K562 (cell line): Measurements from ENCODE around the gene HYPK. TPM values are rescaled to one million over a fixed set of nuclear protein-coding genes. Genes with fewer than 3 reads are reported as not detected.

Experiments used
- AFF1 ChIP-seq, 2 experiments: fragments of 450-650 bp; IDR thresholded peaks; 2 replicates each; pipeline ENCODE4 v1.6.1; 2018; ENCODE audit warnings: mild to moderate bottlenecking in 2 of 2, low read depth in 1 of 2; ENCODE audit not compliant: partially characterized antibody in 2 of 2
- ARID2 ChIP-seq: fragments of 450-650 bp; IDR thresholded peaks from 2 replicates; pipeline ENCODE4 v1.6.1; 2017; ENCODE audit warnings: antibody characterized with exemption, mild to moderate bottlenecking
- BCOR ChIP-seq: fragments of 450-650 bp; IDR thresholded peaks from 2 replicates; pipeline ENCODE4 v1.6.1; 2016
- CBFA2T3 ChIP-seq: fragments of 450-650 bp; IDR thresholded peaks from 2 replicates; pipeline ENCODE4 v1.6.1; 2017
- CREBBP ChIP-seq: IDR thresholded peaks from one replicate; pipeline ENCODE4 v1.6.1; 2012; ENCODE audit warnings: low read depth, mild to moderate bottlenecking, control low read depth, inconsistent platforms, low read length
- CREM ChIP-seq: IDR thresholded peaks from 2 replicates; pipeline ENCODE4 v1.6.1; 2014; ENCODE audit warnings: antibody characterized with exemption, low read depth
- EP400 ChIP-seq: fragments of 450-650 bp; IDR thresholded peaks from 2 replicates; pipeline ENCODE4 v1.6.1; 2017; ENCODE audit warnings: antibody characterized with exemption, mild to moderate bottlenecking, moderate library complexity
- HOXB6 ChIP-seq: fragments of 250-450 bp; sonication (Bioruptor Pico); IDR thresholded peaks from 2 replicates; pipeline ENCODE4 v1.5.1; 2022; ENCODE audit warnings: mild to moderate bottlenecking, borderline replicate concordance
- IFI16 ChIP-seq: fragments of 250-450 bp; sonication (Bioruptor Pico); IDR thresholded peaks from 2 replicates; pipeline ENCODE4 v2.1.2; 2022; ENCODE audit warnings: mild to moderate bottlenecking, inconsistent platforms
- KAT8 ChIP-seq: fragments of 450-650 bp; IDR thresholded peaks from 2 replicates; pipeline ENCODE4 v1.6.1; 2016; ENCODE audit warnings: low read depth, mild to moderate bottlenecking
- MAX ChIP-seq: sonication (generic); formaldehyde crosslinking; IDR thresholded peaks from 2 replicates; pipeline ENCODE4 v1.9.0; 2022; ENCODE audit warnings: mild to moderate bottlenecking, missing genetic modification reagents
- MAZ ChIP-seq, 2 experiments: fragments of 450-650 bp in 1 of 2; sonication (generic) in 1 of 2; formaldehyde crosslinking; IDR thresholded peaks in 1 of 2; conservative IDR thresholded peaks in 1 of 2; 2 replicates each; pipeline versions ENCODE4 v1.4.0 to v1.5.0; 2020; ENCODE audit warnings: mild to moderate bottlenecking in 1 of 2, missing genetic modification reagents in 1 of 2
- NFIC ChIP-seq: fragments of 450-650 bp; IDR thresholded peaks from 2 replicates; pipeline ENCODE4 v1.6.1; 2017; ENCODE audit warnings: mild to moderate bottlenecking, inconsistent platforms
- NR2C1 ChIP-seq, 2 experiments: fragments of 450-650 bp; IDR thresholded peaks; 2 replicates each; pipeline ENCODE4 v1.6.1; 2017; ENCODE audit warnings: mild to moderate bottlenecking in 2 of 2, antibody characterized with exemption in 1 of 2, inconsistent platforms in 1 of 2, missing compliant biosample characterization in 1 of 2, missing genetic modification characterization in 1 of 2
- POLR2G ChIP-seq: fragments of 200-400 bp; formaldehyde crosslinking; IDR thresholded peaks from 2 replicates; pipeline ENCODE4 v1.6.1; 2017; ENCODE audit warnings: low read depth, mild to moderate bottlenecking, antibody characterized with exemption, low read length, moderate library complexity
- POLR3G ChIP-seq: IDR thresholded peaks from 2 replicates; pipeline ENCODE4 v1.6.1; 2011; ENCODE audit not compliant: insufficient read length, insufficient replicate concordance; ENCODE audit errors: extremely low read depth
- SRF ChIP-seq, 2 experiments: fragments of 250-450, 450-650 bp in 1 of 2; sonication (Bioruptor Pico) in 1 of 2; sonication (generic) in 1 of 2; formaldehyde crosslinking; IDR thresholded peaks; 2 replicates each; pipeline versions ENCODE4 v1.5.0 to v1.5.1; 2020 to 2022; ENCODE audit warnings: mild to moderate bottlenecking in 1 of 2, missing genetic modification reagents in 1 of 2
- TSC22D4 ChIP-seq: fragments of 450-650 bp; IDR thresholded peaks from 2 replicates; pipeline ENCODE4 v1.6.1; 2016; ENCODE audit warnings: missing genetic modification characterization, missing biosample characterization, control low read depth
- ZNF589 ChIP-seq: fragments of 200-800 bp; sonication (Bioruptor generic); IDR thresholded peaks from 2 replicates; pipeline ENCODE4 v1.6.1; 2016; ENCODE audit warnings: low read depth, missing genetic modification characterization, missing compliant biosample characterization
- polyA plus RNA-seq, 8 experiments: library from polyadenylated mRNA; depleted of rRNA in 4 of 8; stranded (reverse) in 5 of 8; unstranded in 3 of 8; fragments of >200 nt; fragmentation: Nextera tagmentation in 2 of 8; fragmentation: Illumina TruSeq in 1 of 8; extraction: Ambion mirVana in 2 of 8; extraction: Trizol in 1 of 8; gene quantifications; 2 replicates each; pipeline versions ENCODE4 v1.2.1 to v1.2.3, GENCODE V29; 2011 to 2014; ENCODE audit warnings: inconsistent platforms in 1 of 8, missing spikeins in 1 of 8
- total RNA-seq, 7 experiments: library from RNA; depleted of rRNA in 6 of 7; stranded (reverse); fragments of >200 nt in 6 of 7; fragmentation: Illumina TruSeq in 2 of 7; extraction: Trizol in 2 of 7; gene quantifications; 2 replicates each; pipeline versions ENCODE4 v1.2.1 to v1.2.3, GENCODE V29; 2011 to 2021; ENCODE audit warnings: low replicate concordance in 1 of 7
- TF ChIP-seq, protein P1 (sequence below): fragments of 450-650 bp; formaldehyde crosslinking; IDR thresholded peaks from 2 replicates; pipeline ENCODE4 v1.4.0; 2020; ENCODE audit warnings: mild to moderate bottlenecking, moderate library complexity
- TF ChIP-seq, protein P2 (sequence below): fragments of 250-450 bp; sonication (Bioruptor Pico); IDR thresholded peaks from 2 replicates; pipeline ENCODE4 v1.5.0; 2020; ENCODE audit warnings: mild to moderate bottlenecking, borderline replicate concordance

HYPK gene
- total and polyA plus RNA-seq, 9 of the 15 experiments (the other 6 are each of a cell fraction or from before 2014, with no cell fraction given), result 7.2 to 28.0 (median 21.1) TPM

- TF ChIP-seq CREBBP, result no peak
- no peak for TF ChIP-seq IFI16 (CRISPR knock-in tag)
- peak; percentile 66 for TF ChIP-seq EP400
- TF ChIP-seq, protein P1, sequence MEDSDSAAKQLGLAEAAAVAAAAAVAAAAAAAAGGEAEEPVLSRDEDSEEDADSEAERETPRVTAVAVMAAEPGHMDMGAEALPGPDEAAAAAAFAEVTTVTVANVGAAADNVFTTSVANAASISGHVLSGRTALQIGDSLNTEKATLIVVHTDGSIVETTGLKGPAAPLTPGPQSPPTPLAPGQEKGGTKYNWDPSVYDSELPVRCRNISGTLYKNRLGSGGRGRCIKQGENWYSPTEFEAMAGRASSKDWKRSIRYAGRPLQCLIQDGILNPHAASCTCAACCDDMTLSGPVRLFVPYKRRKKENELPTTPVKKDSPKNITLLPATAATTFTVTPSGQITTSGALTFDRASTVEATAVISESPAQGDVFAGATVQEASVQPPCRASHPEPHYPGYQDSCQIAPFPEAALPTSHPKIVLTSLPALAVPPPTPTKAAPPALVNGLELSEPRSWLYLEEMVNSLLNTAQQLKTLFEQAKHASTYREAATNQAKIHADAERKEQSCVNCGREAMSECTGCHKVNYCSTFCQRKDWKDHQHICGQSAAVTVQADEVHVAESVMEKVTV (CRISPR knock-in tag), result no peak
- 0 out of 4 replicates have a peak, but pooled peaks of 1 of the 2 experiments have one; percentile 4 for TF ChIP-seq MAZ (CRISPR knock-in tag; conservative IDR thresholded peaks at IDR 0.05 in 1 of 2, IDR thresholded peaks at IDR 0.05 in 1 of 2)
- TF ChIP-seq KAT8, result no peak
- TF ChIP-seq CREM, result 0 out of 2 replicates have a peak, but pooled peaks have one; percentile 31
- TF ChIP-seq CBFA2T3, result no peak
- no peak for TF ChIP-seq TSC22D4 (tag)
- peak; percentile 70 for TF ChIP-seq POLR2G
- no peak for TF ChIP-seq SRF (CRISPR knock-in tag; IDR thresholded peaks at IDR 0.05)
- no peak for TF ChIP-seq NR2C1 (IDR thresholded peaks at IDR 0.05)
- TF ChIP-seq NR2C1 (tag; IDR thresholded peaks at IDR 0.05), result no peak
- TF ChIP-seq ARID2, result no peak
- no peak for TF ChIP-seq HOXB6 (CRISPR knock-in tag)
- no peak for TF ChIP-seq AFF1 (IDR thresholded peaks at IDR 0.05; ENCODE audit: low read depth in 1 of 2, partially characterized antibody in 2 of 2)
- TF ChIP-seq ZNF589 (CRISPR knock-in tag), result 0 out of 2 replicates have a peak, but pooled peaks have one; percentile 28
- TF ChIP-seq MAX (CRISPR knock-in tag), result peak; percentile 43
- TF ChIP-seq NFIC, result peak; percentile 73
- TF ChIP-seq, protein P2, sequence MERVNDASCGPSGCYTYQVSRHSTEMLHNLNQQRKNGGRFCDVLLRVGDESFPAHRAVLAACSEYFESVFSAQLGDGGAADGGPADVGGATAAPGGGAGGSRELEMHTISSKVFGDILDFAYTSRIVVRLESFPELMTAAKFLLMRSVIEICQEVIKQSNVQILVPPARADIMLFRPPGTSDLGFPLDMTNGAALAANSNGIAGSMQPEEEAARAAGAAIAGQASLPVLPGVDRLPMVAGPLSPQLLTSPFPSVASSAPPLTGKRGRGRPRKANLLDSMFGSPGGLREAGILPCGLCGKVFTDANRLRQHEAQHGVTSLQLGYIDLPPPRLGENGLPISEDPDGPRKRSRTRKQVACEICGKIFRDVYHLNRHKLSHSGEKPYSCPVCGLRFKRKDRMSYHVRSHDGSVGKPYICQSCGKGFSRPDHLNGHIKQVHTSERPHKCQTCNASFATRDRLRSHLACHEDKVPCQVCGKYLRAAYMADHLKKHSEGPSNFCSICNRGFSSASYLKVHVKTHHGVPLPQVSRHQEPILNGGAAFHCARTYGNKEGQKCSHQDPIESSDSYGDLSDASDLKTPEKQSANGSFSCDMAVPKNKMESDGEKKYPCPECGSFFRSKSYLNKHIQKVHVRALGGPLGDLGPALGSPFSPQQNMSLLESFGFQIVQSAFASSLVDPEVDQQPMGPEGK, result no peak
- no peak for TF ChIP-seq POLR3G
- no peak for TF ChIP-seq BCOR
Measured at GRCh38 chr15:43777267-43777914, 23.0 kb upstream of the HYPK start (continued).
